ENCODE measurements around the gene TNP2. TPM values are rescaled to one million over a fixed set of nuclear protein-coding genes. Genes with fewer than 3 reads are reported as not detected.
"Not testable (repeated sequence)": the region's sequence is repeated elsewhere in the genome, so short reads cannot be mapped to it uniquely, and the experiment has no call there.

The TNP2 gene
- total RNA-seq, 2 experiments from 2014 or later: not detected

GRCh38 chr16:11232852-11233726, 36.0 kb downstream of the TNP2 start:
- H3K4me3 Mint-ChIP-seq: peak overlapping the region; percentile 62

DNA sequence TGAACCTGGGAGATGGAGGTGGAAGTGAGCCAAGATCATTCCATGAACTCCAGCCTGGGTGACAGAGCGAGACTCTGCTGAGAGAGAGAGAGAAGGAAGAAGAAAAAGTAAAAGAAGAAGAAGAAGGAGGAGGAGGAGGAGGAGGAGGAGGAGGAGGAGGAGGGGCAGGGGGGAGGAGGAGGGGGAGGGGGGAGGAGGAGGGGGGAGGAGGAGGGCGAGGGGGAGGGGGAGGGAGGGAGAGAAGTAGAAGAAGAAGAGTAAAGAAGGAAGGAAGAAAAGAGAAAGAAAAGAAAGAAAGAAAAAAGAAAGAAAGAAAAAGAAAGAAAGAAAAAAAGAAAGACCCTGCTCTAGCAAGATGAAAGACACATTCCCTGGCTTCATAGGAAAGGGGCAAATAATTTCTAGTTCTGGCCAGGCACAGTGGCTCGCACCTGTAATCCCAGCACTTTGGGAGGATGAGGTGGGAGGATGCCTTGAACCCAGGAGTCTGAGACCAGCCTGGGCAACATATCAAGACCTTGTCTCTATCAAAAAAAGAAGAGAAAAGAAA, 36.7 kb downstream of the TNP2 start:
- DNase-seq: no peak
- POLR2A ChIA-PET: interaction anchor here (0.7 to 5.2 kb wide), 9 partner anchors 8 to 268 kb away, joined by 3 to 50 read pairs (median 15); partner anchors contain the start of gene SOCS1
- Mint-ChIP-seq H3K4me3 (peak overlapping the region; percentile 39), H3K27ac (peak overlapping the region; percentile 99), H3K36me3 (no peaks in the 10 kb centered on the region), H3K9me3 (no peaks in the 10 kb centered on the region), H3K27me3 (no peaks in the 10 kb centered on the region), H3K4me1 (ENCODE audit: low read depth) (peaks cover 79% of the 10 kb centered on the region)
- CTCF ChIA-PET: interaction anchor here (1.3 to 2.1 kb wide), 5 partner anchors 14 to 268 kb away, joined by 3 to 16 read pairs (median 7); no protein-coding TSS in a partner anchor
- intact Hi-C loops (cut with micrococcal nuclease): no loop called here

More at GRCh38 chr16:11232852-11233726, 36.0 kb downstream of the TNP2 start:
- H3K36me3 Mint-ChIP-seq: no peaks in the 10 kb centered on the region
- CTCF ChIA-PET: interaction anchor here (0.7 to 2.1 kb wide), 15 partner anchors 8 to 269 kb away, joined by 3 to 16 read pairs (median 4); partner anchors contain the start of gene SOCS1
- no peaks in the 10 kb centered on the region for H3K9me3 Mint-ChIP-seq
- peak overlapping the region; percentile 99 for H3K27ac Mint-ChIP-seq
- peaks cover 74% of the 10 kb centered on the region for H3K4me1 Mint-ChIP-seq (ENCODE audit: low read depth)
- no peaks in the 10 kb centered on the region for H3K27me3 Mint-ChIP-seq
- POLR2A ChIA-PET: interaction anchor here (0.7 to 5.2 kb wide), 15 partner anchors 8 to 268 kb away, joined by 3 to 50 read pairs (median 9); partner anchors contain the start of gene SOCS1
- peak; percentile 97 for DNase-seq
- intact Hi-C loops (cut with micrococcal nuclease): loop anchor here (1.0 kb wide), 3 partner anchors 8 to 245 kb away; no protein-coding TSS in a partner anchor

DNA sequence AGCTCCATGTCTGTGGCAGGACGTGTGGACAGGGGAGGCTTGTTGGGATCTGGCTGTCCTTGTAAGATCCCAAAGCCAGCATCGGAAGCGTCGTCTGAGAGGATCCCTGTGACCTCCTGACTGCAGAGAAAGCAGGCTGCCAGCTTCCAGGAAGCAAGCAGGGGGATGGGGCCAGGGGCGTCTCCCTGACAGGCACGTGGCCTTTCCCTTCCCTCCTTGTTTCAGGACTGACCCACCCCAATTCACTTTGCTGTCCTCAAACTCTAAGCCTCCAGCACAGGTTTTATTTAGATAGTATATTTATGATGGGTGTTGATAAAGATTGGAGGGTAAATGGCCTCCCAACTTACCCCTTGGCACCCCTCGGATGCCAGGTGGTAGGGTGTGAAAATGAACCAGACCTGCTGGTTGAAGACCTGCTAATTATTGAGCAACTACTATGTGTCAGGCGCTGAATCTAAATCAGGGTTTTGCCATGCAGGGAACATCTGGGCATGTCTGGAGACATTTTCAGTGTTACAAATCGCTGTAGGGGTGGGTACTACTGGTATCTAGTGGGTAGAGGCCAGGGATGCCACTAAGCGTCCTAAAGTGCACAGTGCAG, 37.7 kb downstream of the TNP2 start:
- DNase-seq: no peak
- Mint-ChIP-seq H3K27ac (peak overlapping the region; percentile 99), H3K9me3 (no peaks in the 10 kb centered on the region), H3K4me1 (ENCODE audit: low read depth) (peaks cover 71% of the 10 kb centered on the region), H3K36me3 (no peaks in the 10 kb centered on the region), H3K27me3 (no peaks in the 10 kb centered on the region), H3K4me3 (no peak overlapping the region)
- intact Hi-C loops (cut with micrococcal nuclease): no loop called here
- POLR2A ChIA-PET: interaction anchor here (0.7 to 5.2 kb wide), 6 partner anchors 17 to 266 kb away, joined by 3 to 47 read pairs (median 4); partner anchors contain the start of gene SOCS1
- CTCF ChIA-PET: interaction anchor here (1.0 to 1.1 kb wide), 2 partner anchors 13 to 15 kb away, joined by 3 to 4 read pairs; no protein-coding TSS in a partner anchor

DNA sequence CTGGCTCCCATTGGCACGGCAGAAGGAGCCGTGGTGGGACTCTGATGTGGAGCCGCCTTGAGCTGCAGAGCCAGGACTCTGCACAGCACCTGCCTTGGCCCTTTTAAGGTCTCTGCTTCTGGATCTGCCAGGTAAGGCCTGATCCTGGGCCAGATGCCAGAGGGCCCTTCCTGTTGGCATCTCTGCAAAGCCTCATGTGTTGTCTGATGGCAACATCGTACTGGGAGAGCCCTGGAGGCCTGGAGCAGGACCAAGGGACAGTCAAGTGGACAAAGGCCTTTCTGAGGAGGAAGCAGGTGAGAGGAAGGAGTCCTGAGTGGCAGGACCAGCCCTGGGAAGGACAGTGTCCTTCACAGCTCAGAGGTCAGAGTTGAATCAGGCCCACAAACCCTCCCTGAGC, 39.2 kb downstream of the TNP2 start:
- Mint-ChIP-seq H3K9me3 (no peaks in the 10 kb centered on the region), H3K27ac (peak overlapping the region; percentile 29), H3K36me3 (no peaks in the 10 kb centered on the region), H3K4me3 (no peak overlapping the region), H3K27me3 (no peaks in the 10 kb centered on the region), H3K4me1 (ENCODE audit: low read depth) (peaks cover 77% of the 10 kb centered on the region)
- ChIA-PET POLR2A (interaction anchor here (1.5 to 5.2 kb wide), 2 partner anchors 22 to 25 kb away, joined by 4 to 47 read pairs; partner anchors contain the start of gene SOCS1), CTCF (interaction anchor here (0.8 kb wide), 1 partner anchor 26 kb away, joined by 3 read pairs; the partner anchor contains the start of gene SOCS1)
- intact Hi-C loops (cut with micrococcal nuclease): no loop called here
- no peak for DNase-seq

- Mint-ChIP-seq H3K27ac (peak overlapping the region; percentile 33), H3K4me3 (no peak overlapping the region), H3K27me3 (no peaks in the 10 kb centered on the region), H3K9me3 (no peaks in the 10 kb centered on the region), H3K4me1 (ENCODE audit: low read depth) (peaks cover 78% of the 10 kb centered on the region), H3K36me3 (no peaks in the 10 kb centered on the region)
- POLR2A ChIA-PET: interaction anchor here (5.2 kb wide), 1 partner anchor 26 kb away, joined by 47 read pairs; the partner anchor contains the start of gene SOCS1
- CTCF ChIA-PET: no interaction called here
- intact Hi-C loops (cut with micrococcal nuclease): no loop called here
- DNase-seq: no peak
These were observed 39.7 kb downstream of the TNP2 start for GRCh38 chr16:11229432-11229831.

DNA sequence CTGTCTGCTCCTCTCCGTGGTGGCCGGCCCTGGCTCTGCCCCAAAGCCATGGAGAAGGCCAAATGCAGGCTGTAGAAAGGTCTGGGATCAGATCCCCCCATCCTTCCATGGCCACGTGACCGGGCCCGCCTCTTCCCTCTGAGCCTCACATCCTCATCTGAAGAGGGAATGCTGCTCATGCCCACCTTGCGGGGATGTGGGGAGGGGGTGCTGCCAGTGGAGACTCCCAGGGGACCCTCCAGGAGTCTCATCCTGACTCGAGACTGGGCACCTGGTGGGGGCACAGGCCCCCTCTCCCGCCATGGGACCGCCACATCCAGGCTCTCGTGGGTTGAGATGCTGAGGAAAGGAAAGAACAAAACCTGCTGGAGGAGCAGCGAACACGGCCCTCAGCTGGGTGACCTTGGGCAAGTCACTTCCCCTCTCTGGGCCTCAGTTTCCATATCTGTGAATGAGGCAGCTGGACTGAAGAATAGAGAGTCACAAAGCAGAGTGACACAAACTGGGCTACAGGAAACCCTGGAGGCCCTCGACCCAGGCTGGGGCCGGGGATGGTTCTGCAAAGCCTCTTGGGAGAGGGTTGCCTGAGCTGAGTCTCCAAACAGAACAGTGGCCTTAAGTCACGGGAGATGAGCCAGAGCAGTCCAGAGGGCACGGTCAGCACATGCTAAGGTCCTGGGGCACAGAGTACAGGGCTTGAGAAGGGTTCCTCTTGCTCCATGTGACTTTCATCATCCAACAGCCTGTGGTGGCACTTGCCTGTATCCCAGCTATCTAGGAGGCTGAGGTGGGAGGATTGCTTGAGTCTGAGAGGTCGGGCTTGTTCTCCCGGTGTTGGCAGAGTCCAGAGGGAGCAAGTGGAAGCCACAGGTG, 43.2 kb downstream of the TNP2 start:
- Mint-ChIP-seq H3K27me3 (no peaks in the 10 kb centered on the region), H3K27ac (peak overlapping the region; percentile 99), H3K4me3 (peak overlapping the region; percentile 71), H3K36me3 (peaks cover 2% of the 10 kb centered on the region), H3K4me1 (ENCODE audit: low read depth) (peaks cover 65% of the 10 kb centered on the region), H3K9me3 (no peaks in the 10 kb centered on the region)
- DNase-seq: peak; percentile 47
- intact Hi-C loops (cut with micrococcal nuclease): loop anchor here (1.0 to 2.0 kb wide), 7 partner anchors 7 to 261 kb away; no protein-coding TSS in a partner anchor
- POLR2A ChIA-PET: interaction anchor here (0.8 to 3.7 kb wide), 14 partner anchors 8 to 268 kb away, joined by 4 to 129 read pairs (median 15); partner anchors contain the start of gene SOCS1
- CTCF ChIA-PET: interaction anchor here (0.8 to 2.4 kb wide), 16 partner anchors 7 to 271 kb away, joined by 3 to 24 read pairs (median 6); partner anchors contain the start of gene SOCS1

DNA sequence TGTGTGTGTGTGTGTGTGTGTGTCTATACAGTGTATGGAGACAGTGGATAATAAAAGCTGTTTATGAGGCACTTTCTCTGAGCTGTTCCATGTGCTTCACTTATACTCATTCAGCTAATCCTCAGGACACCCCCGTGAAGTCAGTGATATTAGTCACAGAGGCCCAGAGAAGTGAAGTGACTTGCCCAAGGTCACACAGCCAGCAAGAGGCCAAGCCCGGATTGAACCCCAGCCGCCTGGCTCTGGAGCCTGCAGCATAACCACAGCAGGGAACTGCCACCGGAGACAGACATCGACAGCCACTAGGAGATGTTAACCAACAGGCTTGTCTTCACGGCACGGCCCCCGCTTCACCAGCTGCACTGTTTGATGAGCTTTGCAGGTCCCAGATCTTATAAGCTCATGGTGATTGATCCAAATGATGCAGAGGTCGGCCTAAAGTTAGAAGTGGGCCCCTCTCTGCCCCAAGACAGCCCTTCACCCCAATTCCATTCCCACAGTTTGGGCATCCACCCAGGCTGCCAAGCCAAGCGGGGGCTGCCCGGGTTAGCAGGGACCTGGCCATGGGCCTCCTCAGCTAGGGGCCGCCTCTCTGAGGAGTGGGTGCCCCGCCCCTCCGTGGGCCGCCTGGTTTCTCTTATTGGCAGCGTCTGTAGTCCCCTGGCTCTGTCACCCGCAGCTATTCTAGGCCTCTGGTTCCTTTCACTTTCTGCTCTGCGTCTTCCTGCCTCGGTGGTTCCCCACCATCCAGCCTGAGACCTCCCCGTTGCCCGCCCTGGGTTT, 44.0 kb downstream of the TNP2 start:
- Mint-ChIP-seq H3K27ac (peak overlapping the region; percentile 99), H3K27me3 (no peaks in the 10 kb centered on the region), H3K36me3 (peaks cover 2% of the 10 kb centered on the region), H3K9me3 (no peaks in the 10 kb centered on the region), H3K4me1 (ENCODE audit: low read depth) (peaks cover 64% of the 10 kb centered on the region), H3K4me3 (peak overlapping the region; percentile 71)
- ChIA-PET CTCF (interaction anchor here (0.8 to 2.4 kb wide), 21 partner anchors 8 to 270 kb away, joined by 3 to 24 read pairs (median 5); partner anchors contain the start of gene SOCS1), POLR2A (interaction anchor here (0.6 to 3.7 kb wide), 31 partner anchors 8 to 481 kb away, joined by 3 to 129 read pairs (median 6); partner anchors contain the start of genes NUBP1 and SOCS1)
- peak; percentile 92 for DNase-seq
- intact Hi-C loops (cut with micrococcal nuclease): loop anchor here (1.0 to 2.0 kb wide), 13 partner anchors 8 to 260 kb away; no protein-coding TSS in a partner anchor

- CTCF ChIA-PET: interaction anchor here (0.9 to 2.4 kb wide), 19 partner anchors 9 to 269 kb away, joined by 3 to 24 read pairs (median 5); partner anchors contain the start of gene SOCS1
- Mint-ChIP-seq H3K36me3 (peaks cover 2% of the 10 kb centered on the region), H3K27me3 (no peaks in the 10 kb centered on the region), H3K4me1 (ENCODE audit: low read depth) (peaks cover 56% of the 10 kb centered on the region), H3K9me3 (peaks cover under 1% of the 10 kb centered on the region), H3K27ac (peak overlapping the region; percentile 99), H3K4me3 (peak overlapping the region; percentile 71)
- POLR2A ChIA-PET: interaction anchor here (0.7 to 3.7 kb wide), 28 partner anchors 8 to 481 kb away, joined by 3 to 129 read pairs (median 7); partner anchors contain the start of genes NUBP1 and SOCS1
- DNase-seq: peak; percentile 88
- intact Hi-C loops (cut with micrococcal nuclease): loop anchor here (1.0 to 2.0 kb wide), 7 partner anchors 18 to 172 kb away; no protein-coding TSS in a partner anchor
These were observed 44.8 kb downstream of the TNP2 start for GRCh38 chr16:11224096-11224893.

GRCh38 chr16:11220507-11220906, 48.6 kb downstream of the TNP2 start:
- Mint-ChIP-seq H3K4me1 (ENCODE audit: low read depth) (peaks cover 35% of the 10 kb centered on the region), H3K9me3 (peaks cover 31% of the 10 kb centered on the region), H3K36me3 (peaks cover 24% of the 10 kb centered on the region)
- intact Hi-C loops (cut with micrococcal nuclease); H3K4me3 Mint-ChIP-seq; POLR2A ChIA-PET; DNase-seq; H3K27me3 Mint-ChIP-seq; H3K27ac Mint-ChIP-seq: not testable (repeated sequence)
- CTCF ChIA-PET: interaction anchor here (0.6 kb wide), 1 partner anchor 14 kb away, joined by 3 read pairs; no protein-coding TSS in a partner anchor
